HG02852 (cell line): ENCODE data around the gene ADTRP.

Source experiments
- ATAC-seq: cut with Tn5 transposase; IDR thresholded peaks from one replicate; pipeline ENCODE4 v1.9.1; 2021; ENCODE audit warnings: mild to moderate bottlenecking, moderate library complexity; ENCODE audit not compliant: unreplicated experiment

ADTRP gene

DNA sequence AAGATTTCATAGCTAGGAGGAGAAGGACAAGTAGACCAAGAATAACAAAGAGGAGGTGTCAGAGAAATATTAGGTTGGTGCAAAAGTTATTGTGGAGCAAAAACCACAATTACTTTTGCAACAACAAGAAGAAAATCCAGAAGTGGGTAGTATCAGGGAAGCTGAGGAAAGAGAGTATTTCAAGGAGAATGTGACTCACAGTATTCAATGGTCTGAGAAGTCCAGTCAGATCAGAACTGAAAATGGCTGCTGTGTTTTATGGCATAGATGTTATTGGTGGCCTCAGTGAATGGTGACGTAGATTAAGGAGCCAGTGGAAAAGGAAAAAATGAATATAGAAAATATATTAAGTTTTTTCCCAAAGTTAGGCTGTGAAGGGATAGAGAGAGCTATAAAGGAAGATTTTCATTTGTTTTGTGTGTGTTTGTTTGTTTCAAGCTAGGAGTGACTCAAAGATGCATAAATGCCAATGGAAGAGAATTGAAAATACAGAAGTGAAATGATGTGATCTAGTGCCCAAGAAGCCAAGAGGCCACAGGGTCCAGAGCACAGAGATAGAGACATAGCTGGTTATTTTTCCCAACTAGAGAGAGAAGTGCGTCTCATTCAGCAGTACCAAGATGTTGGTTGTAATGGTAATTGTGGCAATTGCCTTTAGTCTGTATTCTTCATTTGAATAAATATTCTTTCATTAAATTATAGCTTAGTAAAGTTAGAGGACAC lies 112.8 kb downstream of the ADTRP start:
- no peak for ATAC-seq
